Measurements from ENCODE around the gene NIT1. TPM values are rescaled to one million over a fixed set of nuclear protein-coding genes. Genes with fewer than 3 reads are reported as not detected.

Gene NIT1
- total RNA-seq, 1 experiment from 2014 or later = 39.6 TPM

DNA sequence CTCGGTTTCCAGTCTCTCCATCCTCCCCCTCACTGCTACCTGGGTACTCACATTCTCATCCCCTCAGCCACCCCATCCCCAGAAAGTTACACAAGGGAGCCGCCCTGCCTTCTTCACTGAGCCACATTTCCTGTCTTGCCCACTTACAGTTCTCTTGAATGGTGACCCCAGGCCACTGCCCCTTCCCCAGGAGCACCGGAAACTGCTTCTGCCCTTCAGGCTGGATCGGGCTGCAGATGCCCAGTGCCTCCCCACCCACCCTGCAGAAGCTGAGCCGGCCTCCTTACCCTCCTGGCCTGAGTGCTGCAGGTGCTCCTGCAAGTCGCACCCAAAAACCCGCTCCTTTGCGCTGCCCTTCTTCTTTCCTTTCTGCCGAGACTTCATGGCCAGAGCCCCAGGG lies 48.7 kb upstream of the NIT1 start:
- WGBS (ENCODE audit: extremely low coverage, insufficient read length, low lambda C conversion rate) = no CpG with 5 or more reads among the region's 9 CpGs
- TF ChIP-seq, protein P1, sequence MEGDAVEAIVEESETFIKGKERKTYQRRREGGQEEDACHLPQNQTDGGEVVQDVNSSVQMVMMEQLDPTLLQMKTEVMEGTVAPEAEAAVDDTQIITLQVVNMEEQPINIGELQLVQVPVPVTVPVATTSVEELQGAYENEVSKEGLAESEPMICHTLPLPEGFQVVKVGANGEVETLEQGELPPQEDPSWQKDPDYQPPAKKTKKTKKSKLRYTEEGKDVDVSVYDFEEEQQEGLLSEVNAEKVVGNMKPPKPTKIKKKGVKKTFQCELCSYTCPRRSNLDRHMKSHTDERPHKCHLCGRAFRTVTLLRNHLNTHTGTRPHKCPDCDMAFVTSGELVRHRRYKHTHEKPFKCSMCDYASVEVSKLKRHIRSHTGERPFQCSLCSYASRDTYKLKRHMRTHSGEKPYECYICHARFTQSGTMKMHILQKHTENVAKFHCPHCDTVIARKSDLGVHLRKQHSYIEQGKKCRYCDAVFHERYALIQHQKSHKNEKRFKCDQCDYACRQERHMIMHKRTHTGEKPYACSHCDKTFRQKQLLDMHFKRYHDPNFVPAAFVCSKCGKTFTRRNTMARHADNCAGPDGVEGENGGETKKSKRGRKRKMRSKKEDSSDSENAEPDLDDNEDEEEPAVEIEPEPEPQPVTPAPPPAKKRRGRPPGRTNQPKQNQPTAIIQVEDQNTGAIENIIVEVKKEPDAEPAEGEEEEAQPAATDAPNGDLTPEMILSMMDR (conservative IDR thresholded peaks at IDR 0.05) = no peak
- Histone ChIP-seq H4K91ac (ENCODE audit: insufficient read length, low read depth, low read length) (no peak overlapping the region), H3K79me1 (ENCODE audit: insufficient read depth, low read depth, low read length, poor library complexity, severe bottlenecking) (no peaks in the 10 kb centered on the region), H2AFZ (ENCODE audit: low read length) (no peak overlapping the region), H3K9ac (ENCODE audit: extremely low read depth, insufficient read length, low read length) (no peak overlapping the region), H2AK5ac (ENCODE audit: insufficient read length, low read length) (no peak overlapping the region), H3K18ac (ENCODE audit: insufficient read length, low read depth, low read length) (no peak overlapping the region), H2BK20ac (ENCODE audit: low read depth, low read length, poor library complexity, severe bottlenecking) (no peak overlapping the region), H3K4ac (ENCODE audit: low read depth, low read length) (no peak overlapping the region), H2BK5ac (ENCODE audit: insufficient read length, low read length) (no peak overlapping the region), H3K23me2 (ENCODE audit: insufficient read length, low read depth, low read length, poor library complexity, severe bottlenecking) (no peaks in the 10 kb centered on the region), H3T11ph (ENCODE audit: low read length) (no peak overlapping the region), H3K9me3 (ENCODE audit: control insufficient read depth, low read depth, low read length) (no peaks in the 10 kb centered on the region), H3K14ac (ENCODE audit: insufficient read depth, low read length) (no peak overlapping the region), H2BK15ac (ENCODE audit: low read depth, low read length) (no peak overlapping the region), H4K5ac (ENCODE audit: insufficient read length, low read depth, low read length) (no peak overlapping the region), H2BK120ac (ENCODE audit: low read depth, low read length, poor library complexity, severe bottlenecking) (no peak overlapping the region), H3K4me2 (ENCODE audit: insufficient read depth, insufficient read length, low read length) (no peak overlapping the region), H4K8ac (replicated peaks; ENCODE audit: insufficient read length, low read depth, low read length) (no peak overlapping the region), H3K27me3 (ENCODE audit: insufficient read depth, low read length) (no peaks in the 10 kb centered on the region), H3K56ac (ENCODE audit: insufficient read length, low read depth, low read length) (no peak overlapping the region), H4K20me1 (ENCODE audit: control insufficient read depth, insufficient read depth, insufficient read length) (no peaks in the 10 kb centered on the region), H3K23ac (ENCODE audit: insufficient read length, low read depth, low read length) (no peak overlapping the region), H3K27ac (ENCODE audit: insufficient read length, low read depth, low read length) (no peak overlapping the region), H3K4me1 (ENCODE audit: insufficient read depth, low read length) (no peaks in the 10 kb centered on the region), H2BK12ac (ENCODE audit: insufficient read length, low read depth, low read length) (no peak overlapping the region), H3K79me2 (ENCODE audit: insufficient read depth, low read length) (no peaks in the 10 kb centered on the region)
- no peaks in the 10 kb centered on the region for H3K36me3 Mint-ChIP-seq (ENCODE audit: insufficient read depth in 1 of 3, low read depth in 3 of 3)
- peak overlapping the region in 1 of 2 experiments; percentile 42; a peak in 2 of 5 replicates for H3K4me3 Mint-ChIP-seq
- peak overlapping the region in 1 of 3 experiments; percentile 72; a peak in 1 of 7 replicates for H3K27ac Mint-ChIP-seq
- DNase-seq = no peak
- H3K4me1 Mint-ChIP-seq = peaks cover 6 to 13% of the 10 kb centered on the region in 2 experiments
- no peaks in the 10 kb centered on the region; a peak in 1 of 5 replicates for H3K9me3 Mint-ChIP-seq
- H3K27me3 Mint-ChIP-seq (ENCODE audit: low read depth) = peaks cover 15% of the 10 kb centered on the region
